PC-3 (cell line): ENCODE results near the gene ASXL1.

Experiments
- EZH2 ChIP-seq: fragments of 300-600 bp; sonication (generic); IDR thresholded peaks from one replicate; pipeline ENCODE4 v1.6.1; 2017; ENCODE audit warnings: antibody characterized with exemption, mild to moderate bottlenecking, low read length; ENCODE audit not compliant: unreplicated experiment
- EZH2phosphoT487 ChIP-seq: fragments of 300-600 bp; sonication (generic); IDR thresholded peaks from 2 replicates; pipeline ENCODE4 v1.6.1; 2018; ENCODE audit warnings: mild to moderate bottlenecking, antibody characterized with exemption, low read length, borderline replicate concordance
- TF ChIP-seq, protein P1 (sequence below): fragments of 300-600 bp; sonication (generic); conservative IDR thresholded peaks from 2 replicates; pipeline ENCODE4 v1.5.1; 2017; ENCODE audit warnings: antibody characterized with exemption, low read depth, mild to moderate bottlenecking, low read length

DNA sequence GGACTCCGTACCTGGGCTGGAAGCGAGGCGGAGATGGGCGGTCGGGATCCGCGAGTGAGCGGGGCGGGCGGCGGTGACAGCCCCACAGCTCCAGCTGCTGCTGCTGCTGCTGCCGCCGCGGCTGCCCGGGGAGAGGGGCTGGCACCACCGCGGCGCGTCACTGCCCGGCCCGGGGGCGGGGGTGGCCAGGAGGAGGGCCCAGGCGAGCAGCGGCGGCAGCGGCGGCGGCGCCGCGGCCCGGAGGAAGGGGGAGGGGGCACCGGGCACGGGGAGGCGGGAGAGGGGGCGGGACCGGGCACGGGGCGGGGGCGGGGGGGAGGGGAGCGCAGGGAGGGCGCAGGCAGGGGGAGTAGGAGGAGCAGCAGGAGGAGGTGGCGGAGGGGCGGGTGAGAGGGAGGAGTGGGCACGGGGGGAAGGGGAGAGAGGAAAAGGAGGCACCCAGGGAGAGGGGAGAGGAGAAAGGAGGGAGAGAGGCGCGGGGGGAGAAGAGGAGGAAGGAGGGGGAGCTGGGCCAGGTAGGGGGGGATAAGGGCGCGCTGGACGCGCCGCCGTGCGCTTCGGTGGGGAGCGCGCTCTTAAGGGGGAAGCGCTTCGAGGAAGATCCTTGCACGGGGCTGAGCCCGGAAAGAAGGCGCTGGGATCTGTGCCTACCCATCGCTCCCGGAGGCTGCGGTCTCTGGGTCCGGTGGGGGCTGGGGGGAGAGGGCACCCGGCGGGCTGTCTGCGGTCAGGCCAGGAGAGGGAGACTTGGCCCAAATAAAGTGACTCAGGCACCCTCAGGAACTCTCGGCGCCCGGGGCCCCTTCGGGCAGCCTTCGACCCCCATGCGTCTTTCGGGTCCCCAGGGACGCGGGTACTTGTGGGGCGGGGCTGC, 125.5 kb downstream of the ASXL1 start:
- TF ChIP-seq, protein P1, sequence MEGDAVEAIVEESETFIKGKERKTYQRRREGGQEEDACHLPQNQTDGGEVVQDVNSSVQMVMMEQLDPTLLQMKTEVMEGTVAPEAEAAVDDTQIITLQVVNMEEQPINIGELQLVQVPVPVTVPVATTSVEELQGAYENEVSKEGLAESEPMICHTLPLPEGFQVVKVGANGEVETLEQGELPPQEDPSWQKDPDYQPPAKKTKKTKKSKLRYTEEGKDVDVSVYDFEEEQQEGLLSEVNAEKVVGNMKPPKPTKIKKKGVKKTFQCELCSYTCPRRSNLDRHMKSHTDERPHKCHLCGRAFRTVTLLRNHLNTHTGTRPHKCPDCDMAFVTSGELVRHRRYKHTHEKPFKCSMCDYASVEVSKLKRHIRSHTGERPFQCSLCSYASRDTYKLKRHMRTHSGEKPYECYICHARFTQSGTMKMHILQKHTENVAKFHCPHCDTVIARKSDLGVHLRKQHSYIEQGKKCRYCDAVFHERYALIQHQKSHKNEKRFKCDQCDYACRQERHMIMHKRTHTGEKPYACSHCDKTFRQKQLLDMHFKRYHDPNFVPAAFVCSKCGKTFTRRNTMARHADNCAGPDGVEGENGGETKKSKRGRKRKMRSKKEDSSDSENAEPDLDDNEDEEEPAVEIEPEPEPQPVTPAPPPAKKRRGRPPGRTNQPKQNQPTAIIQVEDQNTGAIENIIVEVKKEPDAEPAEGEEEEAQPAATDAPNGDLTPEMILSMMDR, result no peak
- TF ChIP-seq EZH2 (no peak), EZH2phosphoT487 (peak; percentile 67; the same call in 1 of the 2 replicates)
